Activated T-cell treated with anti-CD3 and anti-CD28 coated beads, Interleukin-2, amount 50 U/mL, for 48 hours (primary cell): ENCODE results near the gene PAPOLB.

Experiments used
- DNase-seq, 2 experiments: peaks; one replicate each; pipeline ENCODE4 v3.0.0-alpha.2; 2020

PAPOLB gene

GRCh38 chr7:4876586-4876985 lies 14.8 kb upstream of the PAPOLB start:
- DNase-seq: no peak

GRCh38 chr7:4875391-4875790 lies 13.6 kb upstream of the PAPOLB start:
- no peak for DNase-seq

DNA sequence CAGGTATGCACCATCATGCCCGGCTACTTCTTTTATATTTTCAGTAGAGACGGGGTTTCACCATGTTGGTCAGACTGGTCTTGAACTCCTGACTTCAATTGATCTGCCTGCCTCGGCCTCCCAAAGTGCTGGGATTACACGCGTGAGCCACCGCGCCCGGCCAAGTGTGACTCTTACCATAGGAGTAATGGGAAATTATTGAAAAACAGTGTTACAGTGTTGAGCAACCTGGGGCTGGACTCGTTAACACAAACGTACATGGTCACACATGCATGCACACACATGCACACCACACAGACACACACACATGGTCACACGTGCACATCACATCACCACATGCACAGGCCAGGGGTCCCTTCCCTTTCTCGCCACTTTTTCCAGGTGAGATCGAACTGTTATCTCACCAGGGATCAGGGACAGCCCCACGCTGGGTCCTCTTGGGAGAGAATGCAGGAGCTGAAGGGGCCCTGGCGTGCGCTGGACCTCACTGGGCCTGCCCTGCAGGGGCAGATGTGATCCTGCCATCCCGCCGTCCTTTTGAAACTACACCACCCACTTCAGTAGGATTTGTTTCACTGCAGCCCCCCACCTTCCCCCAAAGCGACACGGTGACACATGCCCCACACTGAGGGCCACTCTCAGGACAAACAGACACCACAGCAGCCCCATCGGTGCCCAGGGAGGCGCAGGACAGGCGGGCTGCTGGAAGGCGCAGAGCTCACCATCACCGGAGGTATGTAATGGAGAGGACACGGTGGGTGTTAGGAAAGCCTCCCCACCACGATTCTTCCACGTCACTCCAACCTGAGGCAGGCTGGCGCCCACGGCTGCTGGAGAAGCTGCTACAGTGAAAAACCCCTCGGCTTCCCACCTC lies 11.5 kb upstream of the PAPOLB start:
- no peak for DNase-seq

DNA sequence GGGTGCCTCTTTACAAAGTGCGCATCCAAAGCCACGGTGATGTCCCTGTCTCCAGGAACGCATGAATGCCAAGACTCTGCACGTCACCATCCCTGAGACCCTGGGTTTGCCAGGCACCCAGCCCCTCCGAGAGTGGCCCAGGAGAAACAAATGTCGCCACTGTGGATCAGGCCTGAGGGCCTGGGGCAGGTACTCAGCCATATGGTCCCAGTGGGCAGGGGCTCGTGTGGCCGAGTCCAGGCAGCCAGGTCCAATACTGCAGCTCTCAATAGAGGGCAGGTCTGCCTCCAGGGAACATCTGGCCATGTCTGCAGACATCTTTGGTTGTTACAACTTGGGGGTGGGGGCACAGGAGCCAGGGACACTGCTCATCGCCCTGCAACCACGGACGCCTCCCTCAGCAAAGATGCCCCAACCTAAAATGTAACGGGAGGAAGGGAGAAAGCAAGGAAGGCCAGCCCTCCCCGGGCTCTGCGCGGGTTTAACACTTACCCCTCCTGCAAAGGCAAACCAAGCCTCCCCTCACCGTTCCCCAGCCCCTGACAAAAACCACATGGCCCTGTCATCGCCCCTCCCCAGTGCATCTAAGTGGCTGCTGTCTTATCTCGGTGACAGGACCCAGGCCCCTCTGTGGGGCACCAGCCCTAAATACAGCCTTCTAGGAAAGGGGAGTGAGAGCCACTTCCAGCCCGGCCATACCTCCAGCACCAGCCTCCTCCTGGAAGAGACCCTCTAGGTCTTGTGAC lies 10.3 kb upstream of the PAPOLB start:
- no peak for DNase-seq

DNA sequence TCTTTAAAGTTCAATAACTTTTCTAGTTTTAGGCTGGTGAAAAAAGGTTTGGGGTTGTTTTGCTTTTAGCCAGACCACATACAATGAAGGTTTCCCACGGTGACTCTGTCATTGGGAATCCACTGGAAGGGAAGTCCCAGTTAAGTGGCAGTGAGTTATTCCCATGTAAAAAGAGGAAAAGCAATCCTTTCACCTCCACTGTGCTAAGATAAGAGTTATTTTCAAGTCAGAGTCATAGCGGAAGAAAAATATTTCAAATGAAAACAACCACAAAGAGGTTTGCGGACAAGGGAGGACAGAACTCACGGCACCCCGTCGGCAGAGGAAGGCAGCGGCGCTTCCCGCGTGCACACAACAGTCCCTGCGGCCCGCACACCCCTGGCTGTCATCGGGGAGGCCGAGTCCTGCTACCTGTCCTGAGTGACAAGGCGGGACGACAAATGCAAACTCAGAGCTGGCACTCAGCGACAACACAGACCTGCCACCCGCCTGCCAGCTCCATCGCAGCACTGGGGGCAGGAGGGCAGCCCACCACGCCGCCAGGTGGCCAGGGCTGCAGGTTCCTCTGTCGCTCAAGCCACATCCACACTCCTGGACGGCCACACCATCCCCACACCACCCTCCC lies 9.3 kb upstream of the PAPOLB start:
- no peak for DNase-seq

DNA sequence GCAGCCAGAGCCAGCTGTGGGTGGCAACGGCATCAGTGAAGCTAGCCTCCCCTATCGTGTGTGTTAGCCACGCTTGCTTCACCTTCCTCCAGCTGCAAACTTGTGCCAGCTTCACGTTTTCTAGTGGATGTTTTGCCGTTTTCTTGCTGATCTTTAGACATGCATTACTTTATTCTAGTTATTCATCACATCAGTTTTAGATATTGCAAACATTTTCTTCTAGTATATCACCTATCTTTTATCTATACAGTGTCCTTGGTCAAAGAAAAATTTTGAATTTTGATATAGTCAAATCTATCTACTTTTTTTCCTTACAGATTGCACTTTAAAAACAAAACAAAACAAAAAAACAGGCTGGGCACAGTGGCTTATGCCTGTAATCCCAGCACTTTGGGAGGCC lies 6.7 kb upstream of the PAPOLB start:
- no peak for DNase-seq

DNA sequence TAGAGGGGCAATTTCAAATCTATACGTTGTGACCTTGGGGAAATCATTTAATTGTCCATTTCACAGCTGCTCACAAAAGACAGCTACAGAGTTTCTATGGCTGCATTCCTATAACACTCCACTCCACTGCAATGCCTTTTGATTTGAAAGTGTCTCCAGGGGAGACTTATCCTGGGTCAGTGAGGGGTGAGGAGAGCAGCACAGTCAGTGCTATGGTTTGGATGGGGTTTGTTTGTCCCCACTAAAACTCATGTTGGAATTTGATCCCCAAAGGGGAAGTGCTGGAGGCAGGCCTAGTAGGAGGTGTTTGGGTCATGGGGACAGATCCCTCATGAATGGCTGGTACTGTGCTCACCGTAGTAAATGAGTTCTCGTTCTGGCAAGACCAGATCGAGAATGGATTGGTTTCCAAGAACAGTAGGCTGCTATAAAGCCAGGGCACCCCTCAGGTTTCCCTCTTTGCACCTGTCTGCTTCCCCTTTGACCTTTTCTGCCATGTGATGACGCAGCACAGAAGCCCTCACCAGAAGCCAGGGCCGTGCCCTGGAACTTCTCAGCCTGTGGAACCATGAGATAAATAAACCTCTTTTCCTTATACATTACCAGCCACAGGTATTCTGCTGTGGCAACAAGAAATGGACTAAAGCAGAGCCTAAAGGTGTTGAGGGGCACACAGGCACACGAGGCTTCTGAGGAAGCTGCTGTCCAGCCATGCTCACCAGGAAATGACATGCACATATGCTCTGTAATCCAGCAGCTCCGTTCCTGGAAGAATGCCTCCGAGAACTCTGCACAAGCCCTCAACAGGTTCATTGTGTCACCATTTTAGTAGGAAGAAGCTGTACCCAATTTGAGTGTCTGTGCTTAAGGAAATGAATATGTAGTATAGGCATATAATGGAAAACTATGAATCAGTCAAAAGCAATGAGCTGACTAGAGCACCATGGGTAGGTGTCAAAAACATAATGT lies 5.0 kb upstream of the PAPOLB start:
- DNase-seq: no peak

GRCh38 chr7:4862156-4862555 lies 326 bp upstream of the PAPOLB start:
- no peak for DNase-seq

- DNase-seq: no peak
Observed at GRCh38 chr7:4861227-4861626, 603 bp downstream of the PAPOLB start.

DNA sequence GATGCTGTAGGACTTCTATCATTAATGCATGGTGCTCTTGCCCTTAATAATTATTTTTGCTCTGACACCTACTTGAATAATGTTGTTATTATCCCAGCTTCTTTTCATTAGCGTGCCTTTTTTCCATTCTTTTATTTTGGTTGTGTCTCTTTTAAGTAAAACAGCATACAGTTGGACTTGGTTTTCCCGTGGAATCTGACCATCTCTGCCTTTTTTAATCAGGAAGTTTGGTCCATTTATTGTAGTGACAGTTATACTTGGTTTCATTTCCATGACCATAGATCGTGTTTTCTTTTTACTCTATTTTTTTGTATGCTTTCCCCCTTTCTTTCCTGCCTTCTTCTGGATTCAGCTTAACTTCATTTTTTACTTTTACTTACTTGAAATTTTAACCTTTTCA lies 4.6 kb downstream of the PAPOLB start:
- no peak for DNase-seq

- no peak for DNase-seq
Observed at GRCh38 chr7:4856336-4857057, 5.3 kb downstream of the PAPOLB start.

DNA sequence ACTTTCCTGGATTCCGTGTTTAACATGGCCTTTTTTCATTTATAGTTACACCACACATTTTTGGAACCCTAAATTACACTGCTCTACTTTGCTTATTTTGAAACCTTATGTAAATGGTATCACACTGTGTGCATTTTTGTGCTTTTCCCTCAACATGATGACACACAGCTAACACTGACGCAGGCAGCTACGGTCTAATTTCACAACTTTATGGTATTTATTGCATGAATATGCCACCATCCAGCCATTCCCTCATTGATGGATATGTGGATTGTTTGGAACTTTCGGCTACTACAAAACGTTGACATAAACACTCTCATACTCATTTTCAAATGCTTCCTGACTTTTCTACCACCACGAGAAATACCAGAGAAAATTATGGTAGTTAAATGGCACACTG lies 6.9 kb downstream of the PAPOLB start:
- no peak for DNase-seq

- DNase-seq: no peak
Observed at GRCh38 chr7:4851459-4852422, 10.1 kb downstream of the PAPOLB start.

GRCh38 chr7:4850262-4850795 lies 11.5 kb downstream of the PAPOLB start:
- no peak for DNase-seq

- DNase-seq: no peak
Observed at GRCh38 chr7:4849390-4849789, 12.4 kb downstream of the PAPOLB start.

- no peak for DNase-seq
Observed at GRCh38 chr7:4845740-4846142, 16.1 kb downstream of the PAPOLB start.

DNA sequence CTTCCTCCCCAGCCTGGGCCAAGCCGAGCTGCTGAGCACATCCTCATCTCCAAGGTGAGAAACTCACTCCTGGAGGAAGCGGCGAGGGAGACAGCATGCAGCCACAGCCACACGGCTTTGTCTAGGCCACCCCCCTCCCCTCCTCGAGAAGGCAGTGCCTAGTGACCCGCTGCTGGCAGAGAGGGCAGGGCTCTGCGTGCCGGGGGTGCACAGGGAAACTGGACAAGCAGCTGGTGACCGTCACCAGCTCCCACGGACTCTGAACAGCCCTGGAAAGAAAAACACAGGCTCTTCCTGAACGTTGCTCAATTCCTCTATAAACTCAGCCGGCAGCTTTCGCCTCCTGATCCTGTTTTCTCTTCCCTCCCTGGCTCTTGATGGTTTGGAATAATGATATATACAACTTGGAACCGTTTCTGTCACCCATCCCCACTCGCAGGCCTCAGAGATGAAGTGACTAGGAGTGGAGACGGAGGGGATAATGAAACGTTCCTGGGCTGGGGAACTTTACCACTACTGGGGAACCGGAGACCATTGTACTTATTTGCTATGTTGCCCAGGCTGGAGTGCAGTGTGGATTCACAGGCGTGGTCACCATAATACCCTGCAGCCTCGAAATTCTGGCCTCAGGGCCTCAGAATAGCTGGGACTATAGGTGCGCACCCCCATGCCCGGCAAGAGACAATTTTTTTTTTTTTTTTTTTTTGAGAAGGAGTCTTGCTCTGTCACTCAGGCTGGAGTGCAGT lies 19.3 kb downstream of the PAPOLB start:
- no peak for DNase-seq

DNA sequence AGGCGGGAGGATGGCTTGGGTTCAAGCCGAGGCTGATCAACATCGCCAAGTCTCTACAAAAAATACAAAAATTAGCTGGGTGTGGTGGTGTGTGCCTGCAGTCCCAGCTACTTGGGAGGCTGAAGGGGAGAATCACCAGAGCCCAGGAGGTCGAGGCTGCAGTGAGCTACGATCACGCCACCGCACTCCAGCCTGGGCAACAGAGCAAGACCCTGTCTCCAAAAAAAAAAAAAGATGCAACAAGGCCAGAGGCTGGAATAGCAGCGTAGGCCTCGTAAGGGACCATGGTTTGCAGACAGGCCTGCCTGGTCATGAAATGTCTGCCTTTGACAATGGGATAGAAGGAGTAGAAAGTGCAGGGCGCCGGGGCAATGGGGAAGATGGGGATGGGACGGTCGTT lies 20.0 kb downstream of the PAPOLB start:
- DNase-seq: no peak

- DNase-seq: no peak
Observed at GRCh38 chr7:4841007-4841784, 20.6 kb downstream of the PAPOLB start.
